H4 (cell line): ENCODE measurements around the gene UFC1. TPM values are rescaled to one million over a fixed set of nuclear protein-coding genes. Genes with fewer than 3 reads are reported as not detected.
A peak's percentile ranks its signal among the peaks of the same experiment; 100 is the strongest.

Experiments used
- DNase-seq: peaks from one replicate; pipeline ENCODE4 v3.0.0-alpha.2; 2015; ENCODE audit warnings: low spot score
- total RNA-seq: library from RNA; depleted of rRNA; stranded (reverse); fragments of >200 nt; shearing (Covaris generic); gene quantifications from 2 replicates; pipeline ENCODE4 v1.2.3, GENCODE V29; 2014

UFC1 gene
- total RNA-seq, 1 experiment from 2014 or later = 140 TPM

GRCh38 chr1:161133220-161133740, 20.5 kb upstream of the UFC1 start:
- DNase-seq = no peak

GRCh38 chr1:161137881-161138280, 15.9 kb upstream of the UFC1 start:
- no peak for DNase-seq

- no peak for DNase-seq
These were observed 15.3 kb upstream of the UFC1 start for GRCh38 chr1:161138431-161138830.

DNA sequence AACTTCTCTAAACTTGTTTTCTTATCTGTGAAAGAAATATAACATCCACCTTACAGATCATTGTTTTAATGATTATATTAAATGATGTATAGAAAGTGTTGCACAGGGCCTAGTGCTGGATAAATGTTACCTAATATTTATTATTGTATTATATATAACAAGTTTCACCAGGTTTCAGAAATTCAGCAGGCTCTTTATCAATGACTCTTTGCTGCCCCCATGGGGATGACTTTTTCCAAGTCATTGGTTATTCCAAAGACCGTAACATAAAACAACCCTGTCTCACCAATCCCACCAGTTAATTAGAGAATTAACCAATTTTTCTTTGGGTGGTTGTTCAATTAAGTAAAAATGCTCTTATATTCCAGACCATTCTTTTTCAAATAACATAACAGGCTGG, 14.0 kb upstream of the UFC1 start:
- DNase-seq = no peak

- no peak for DNase-seq
These were observed 12.9 kb upstream of the UFC1 start for GRCh38 chr1:161140755-161141400.

DNA sequence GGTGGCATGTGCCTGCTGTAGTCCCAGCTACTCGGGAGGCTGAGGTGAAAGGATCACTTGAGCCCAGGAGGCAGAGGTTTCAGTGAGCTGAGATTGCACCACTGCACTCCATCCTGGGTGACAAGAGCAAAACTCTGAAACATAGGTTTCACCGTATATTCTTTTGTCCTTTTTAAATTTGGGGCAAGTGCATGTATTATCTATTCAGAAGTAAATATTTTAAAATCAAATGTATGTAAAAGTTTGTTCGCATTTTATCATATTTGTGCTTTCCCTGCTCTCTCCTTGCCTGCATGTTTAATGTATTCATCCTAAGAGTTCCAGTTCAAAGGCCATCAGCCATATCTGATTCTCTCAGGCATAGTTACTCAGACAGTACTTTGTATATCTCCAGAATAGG, 7.9 kb upstream of the UFC1 start:
- no peak for DNase-seq

DNA sequence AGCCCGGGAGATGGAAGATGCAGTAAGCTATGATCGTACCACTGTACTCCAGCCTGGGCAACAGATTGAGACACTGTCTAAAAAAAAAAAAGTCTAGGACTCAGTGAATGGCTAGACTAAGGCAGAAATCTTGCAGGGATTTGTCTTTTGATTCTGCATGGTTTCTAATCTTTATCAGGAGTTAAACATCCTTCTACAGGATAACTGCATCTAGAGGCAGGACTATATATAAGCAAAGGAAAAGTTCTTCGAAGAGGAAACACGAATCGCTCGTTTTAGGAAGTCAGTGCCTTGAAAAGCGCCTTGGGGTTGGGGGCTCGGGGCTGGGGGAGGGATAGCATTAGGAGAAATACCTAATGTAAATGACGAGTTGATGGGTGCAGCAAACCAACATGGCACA, 602 bp upstream of the UFC1 start:
- no peak for DNase-seq

DNA sequence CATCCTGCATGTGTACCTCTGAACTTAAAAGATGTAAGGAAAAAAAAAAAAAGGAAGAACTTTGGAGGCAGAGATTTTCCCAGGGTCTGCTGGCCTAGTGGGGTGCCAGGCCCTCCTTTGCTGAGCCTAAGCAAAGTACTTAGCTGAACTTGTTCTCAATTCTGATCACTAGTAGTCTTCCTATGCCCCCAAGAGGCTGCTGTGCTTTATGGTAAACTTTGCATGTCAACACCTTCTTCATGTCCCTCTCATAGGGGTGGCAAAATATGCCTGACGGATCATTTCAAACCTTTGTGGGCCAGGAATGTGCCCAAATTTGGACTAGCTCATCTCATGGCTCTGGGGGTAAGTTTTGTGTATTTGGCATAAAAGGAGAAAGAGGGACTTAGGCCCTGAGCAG, 4.1 kb downstream of the UFC1 start:
- no peak for DNase-seq

GRCh38 chr1:161158316-161159010, 4.7 kb downstream of the UFC1 start:
- no peak for DNase-seq

GRCh38 chr1:161159087-161159912, 5.5 kb downstream of the UFC1 start, which contains the start of gene USP21:
USP21 (plus strand) TSS chr1:161159500; CDS start chr1:161160641, 1,141 bp downstream.
- peak; percentile 81 for DNase-seq

DNA sequence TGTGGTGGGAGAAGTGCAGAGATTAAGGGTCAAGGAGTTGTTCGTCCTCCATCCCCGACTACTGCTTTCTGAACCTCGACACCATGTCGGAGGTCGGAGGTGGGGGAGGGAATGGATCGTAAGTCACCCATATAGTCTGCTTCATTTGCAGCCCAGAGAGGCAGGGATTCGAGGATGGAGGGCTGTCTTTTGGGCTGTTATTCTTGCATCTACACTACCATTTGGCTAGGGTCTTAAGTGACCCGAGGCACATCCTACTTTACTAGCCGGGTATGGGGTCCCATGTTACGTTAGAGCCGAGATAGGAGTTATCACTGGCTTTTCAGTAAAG, 6.1 kb downstream of the UFC1 start:
- no peak for DNase-seq

DNA sequence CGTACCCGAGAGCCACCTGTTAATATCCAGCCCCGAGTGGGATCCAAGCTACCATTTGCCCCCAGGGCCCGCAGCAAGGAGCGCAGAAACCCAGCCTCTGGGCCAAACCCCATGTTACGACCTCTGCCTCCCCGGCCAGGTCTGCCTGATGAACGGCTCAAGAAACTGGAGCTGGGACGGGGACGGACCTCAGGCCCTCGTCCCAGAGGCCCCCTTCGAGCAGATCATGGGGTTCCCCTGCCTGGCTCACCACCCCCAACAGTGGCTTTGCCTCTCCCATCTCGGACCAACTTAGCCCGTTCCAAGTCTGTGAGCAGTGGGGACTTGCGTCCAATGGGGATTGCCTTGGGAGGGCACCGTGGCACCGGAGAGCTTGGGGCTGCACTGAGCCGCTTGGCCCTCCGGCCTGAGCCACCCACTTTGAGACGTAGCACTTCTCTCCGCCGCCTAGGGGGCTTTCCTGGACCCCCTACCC, 6.9 kb downstream of the UFC1 start:
- DNase-seq = no peak

DNA sequence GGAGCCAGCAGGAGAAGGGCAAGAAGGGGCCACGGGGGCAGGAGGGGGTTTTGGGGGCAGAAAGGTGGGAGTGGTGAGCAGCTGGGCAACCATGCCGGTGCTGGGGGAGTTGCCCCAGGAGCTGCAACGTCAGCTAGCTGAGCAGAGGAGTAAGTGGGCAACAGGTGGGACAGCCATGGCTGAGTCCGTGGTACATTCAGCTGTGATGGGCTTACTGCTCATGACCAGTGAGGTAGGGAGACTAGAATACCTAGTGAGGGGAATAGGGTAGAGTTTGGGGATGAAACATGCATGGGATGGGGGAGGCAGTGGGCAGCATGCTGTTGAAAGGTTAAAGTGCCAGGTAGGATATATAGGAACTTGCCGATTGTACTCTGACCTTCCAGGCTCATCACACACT, 7.9 kb downstream of the UFC1 start:
- DNase-seq = no peak

DNA sequence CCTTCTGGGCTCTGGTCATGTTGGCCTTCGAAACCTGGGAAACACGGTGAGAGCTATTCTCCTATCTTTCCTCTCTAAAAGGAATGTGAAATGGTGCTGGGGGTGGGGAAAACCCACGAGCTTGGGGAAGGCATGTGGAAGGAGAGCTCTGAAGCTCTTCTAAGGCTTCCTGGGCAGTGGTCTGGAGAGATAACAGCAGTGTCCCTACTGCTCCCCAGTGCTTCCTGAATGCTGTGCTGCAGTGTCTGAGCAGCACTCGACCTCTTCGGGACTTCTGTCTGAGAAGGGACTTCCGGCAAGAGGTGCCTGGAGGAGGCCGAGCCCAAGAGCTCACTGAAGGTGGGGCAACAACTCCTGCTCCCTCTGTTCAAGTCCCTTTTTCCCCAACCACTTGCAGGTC, 8.3 kb downstream of the UFC1 start:
- DNase-seq = no peak

- no peak for DNase-seq
These were observed 9.0 kb downstream of the UFC1 start for GRCh38 chr1:161162806-161163205.

- DNase-seq = no peak
These were observed 10.0 kb downstream of the UFC1 start for GRCh38 chr1:161163793-161164192.

DNA sequence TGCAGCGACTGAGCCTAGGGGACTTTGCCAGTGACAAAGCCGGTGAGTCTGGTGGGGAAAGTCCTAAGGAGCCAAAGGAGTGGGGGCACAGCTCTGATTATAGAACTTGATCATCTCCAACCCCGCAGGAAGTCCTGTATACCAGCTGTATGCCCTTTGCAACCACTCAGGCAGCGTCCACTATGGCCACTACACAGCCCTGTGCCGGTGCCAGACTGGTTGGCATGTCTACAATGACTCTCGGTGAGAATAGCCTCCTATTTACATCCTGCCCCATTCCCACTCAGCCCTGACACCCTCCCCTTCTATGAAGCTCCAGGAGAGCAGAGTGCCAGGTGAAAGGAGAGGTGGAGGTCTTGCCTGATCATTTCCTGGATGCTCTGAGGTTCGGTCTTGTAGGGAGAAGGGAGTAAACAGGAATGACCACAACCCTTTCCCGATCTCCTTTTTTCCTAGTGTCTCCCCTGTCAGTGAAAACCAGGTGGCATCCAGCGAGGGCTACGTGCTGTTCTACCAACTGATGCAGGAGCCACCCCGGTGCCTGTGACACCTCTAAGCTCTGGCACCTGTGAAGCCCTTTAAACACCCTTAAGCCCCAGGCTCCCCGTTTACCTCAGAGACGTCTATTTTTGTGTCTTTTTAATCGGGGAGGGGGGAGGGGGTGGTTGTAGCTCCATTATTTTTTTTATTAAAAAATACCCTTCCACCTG, 11.3 kb downstream of the UFC1 start:
- no peak for DNase-seq

DNA sequence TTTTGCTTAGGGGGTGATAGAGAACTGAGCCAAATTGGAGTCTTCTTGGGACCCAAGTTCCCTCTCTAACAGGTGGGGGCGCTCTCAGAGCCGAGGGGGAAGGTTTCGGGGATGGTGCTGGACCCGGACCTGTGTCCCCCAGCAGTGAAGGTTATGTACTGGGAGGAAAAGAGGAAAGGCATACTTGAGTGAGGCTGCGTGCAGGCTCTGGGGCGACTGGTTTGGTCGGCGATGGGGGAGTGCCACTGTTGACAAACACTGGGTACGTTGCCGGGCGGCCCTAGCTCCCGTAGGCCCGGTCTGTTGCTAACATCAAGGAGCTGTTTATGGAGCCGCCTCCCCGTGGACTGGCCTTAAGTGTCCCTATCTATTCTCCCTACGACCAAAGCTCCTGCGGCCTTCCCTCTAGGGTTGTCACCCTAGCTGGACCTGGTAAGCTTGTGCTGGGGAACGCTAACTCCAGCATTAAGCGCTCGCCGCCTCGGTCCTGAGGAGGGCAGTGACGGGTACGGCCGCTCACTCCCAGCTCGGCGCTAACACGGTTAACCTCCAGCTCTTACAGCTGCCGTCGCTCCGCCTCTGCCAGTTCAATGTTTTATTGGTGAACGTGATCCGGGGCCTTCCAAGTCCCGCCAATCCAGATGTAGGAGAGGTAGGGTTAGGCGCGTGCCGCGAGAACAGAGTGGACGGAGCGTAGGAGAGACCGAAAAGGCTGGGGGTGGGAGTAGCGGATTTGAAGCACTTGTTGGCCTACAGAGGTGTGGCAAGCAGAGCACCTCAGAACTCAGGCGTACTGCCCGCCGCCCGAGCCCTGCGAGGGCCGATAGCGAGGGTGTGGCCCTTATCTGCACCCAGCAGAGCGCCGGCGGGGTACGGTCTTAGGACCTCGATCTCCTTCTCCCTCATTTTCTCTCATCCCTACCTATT, 12.2 kb downstream of the UFC1 start, which contains the start of gene PPOX:
TSS of gene PPOX (plus strand) at position 685 of the 927 bp plus-strand sequence. CDS start 422 bp downstream, outside the sequence.
- DNase-seq = peak; percentile 98

- no peak for DNase-seq
These were observed 13.1 kb downstream of the UFC1 start for GRCh38 chr1:161166669-161167548.

- no peak for DNase-seq
These were observed 15.1 kb downstream of the UFC1 start for GRCh38 chr1:161168906-161169305.
